Measurements from ENCODE around the gene BCKDK. TPM values are rescaled to one million over a fixed set of nuclear protein-coding genes. Genes with fewer than 3 reads are reported as not detected.
A peak's percentile ranks its signal among the peaks of the same experiment; 100 is the strongest.

The BCKDK gene
- total and polyA plus RNA-seq, 2 of the 13 experiments (the other 11 are each of a cell fraction or from before 2014, with no cell fraction given) = 24.9 to 42.6 TPM

GRCh38 chr16:31094088-31094423 lies 14.1 kb upstream of the BCKDK start (continued):
- TF ChIP-seq, protein P1, sequence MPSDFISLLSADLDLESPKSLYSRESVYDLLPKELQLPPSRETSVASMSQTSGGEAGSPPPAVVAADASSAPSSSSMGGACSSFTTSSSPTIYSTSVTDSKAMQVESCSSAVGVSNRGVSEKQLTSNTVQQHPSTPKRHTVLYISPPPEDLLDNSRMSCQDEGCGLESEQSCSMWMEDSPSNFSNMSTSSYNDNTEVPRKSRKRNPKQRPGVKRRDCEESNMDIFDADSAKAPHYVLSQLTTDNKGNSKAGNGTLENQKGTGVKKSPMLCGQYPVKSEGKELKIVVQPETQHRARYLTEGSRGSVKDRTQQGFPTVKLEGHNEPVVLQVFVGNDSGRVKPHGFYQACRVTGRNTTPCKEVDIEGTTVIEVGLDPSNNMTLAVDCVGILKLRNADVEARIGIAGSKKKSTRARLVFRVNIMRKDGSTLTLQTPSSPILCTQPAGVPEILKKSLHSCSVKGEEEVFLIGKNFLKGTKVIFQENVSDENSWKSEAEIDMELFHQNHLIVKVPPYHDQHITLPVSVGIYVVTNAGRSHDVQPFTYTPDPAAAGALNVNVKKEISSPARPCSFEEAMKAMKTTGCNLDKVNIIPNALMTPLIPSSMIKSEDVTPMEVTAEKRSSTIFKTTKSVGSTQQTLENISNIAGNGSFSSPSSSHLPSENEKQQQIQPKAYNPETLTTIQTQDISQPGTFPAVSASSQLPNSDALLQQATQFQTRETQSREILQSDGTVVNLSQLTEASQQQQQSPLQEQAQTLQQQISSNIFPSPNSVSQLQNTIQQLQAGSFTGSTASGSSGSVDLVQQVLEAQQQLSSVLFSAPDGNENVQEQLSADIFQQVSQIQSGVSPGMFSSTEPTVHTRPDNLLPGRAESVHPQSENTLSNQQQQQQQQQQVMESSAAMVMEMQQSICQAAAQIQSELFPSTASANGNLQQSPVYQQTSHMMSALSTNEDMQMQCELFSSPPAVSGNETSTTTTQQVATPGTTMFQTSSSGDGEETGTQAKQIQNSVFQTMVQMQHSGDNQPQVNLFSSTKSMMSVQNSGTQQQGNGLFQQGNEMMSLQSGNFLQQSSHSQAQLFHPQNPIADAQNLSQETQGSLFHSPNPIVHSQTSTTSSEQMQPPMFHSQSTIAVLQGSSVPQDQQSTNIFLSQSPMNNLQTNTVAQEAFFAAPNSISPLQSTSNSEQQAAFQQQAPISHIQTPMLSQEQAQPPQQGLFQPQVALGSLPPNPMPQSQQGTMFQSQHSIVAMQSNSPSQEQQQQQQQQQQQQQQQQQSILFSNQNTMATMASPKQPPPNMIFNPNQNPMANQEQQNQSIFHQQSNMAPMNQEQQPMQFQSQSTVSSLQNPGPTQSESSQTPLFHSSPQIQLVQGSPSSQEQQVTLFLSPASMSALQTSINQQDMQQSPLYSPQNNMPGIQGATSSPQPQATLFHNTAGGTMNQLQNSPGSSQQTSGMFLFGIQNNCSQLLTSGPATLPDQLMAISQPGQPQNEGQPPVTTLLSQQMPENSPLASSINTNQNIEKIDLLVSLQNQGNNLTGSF (CRISPR knock-in tag; IDR thresholded peaks at IDR 0.05) = no peak
- TF ChIP-seq ZNF792 (CRISPR knock-in tag; IDR thresholded peaks at IDR 0.05) (no peak), ZZZ3 (CRISPR knock-in tag; IDR thresholded peaks at IDR 0.05; ENCODE audit: borderline replicate concordance) (no peak), ELF1 (CRISPR knock-in tag; IDR thresholded peaks at IDR 0.05) (no peak), ZNF451 (CRISPR knock-in tag; IDR thresholded peaks at IDR 0.05) (no peak; the same call in 1 of the 2 replicates), ZNF354B (CRISPR knock-in tag; IDR thresholded peaks at IDR 0.05) (no peak), ATF5 (CRISPR knock-in tag; IDR thresholded peaks at IDR 0.05; ENCODE audit: low read depth) (0 out of 2 replicates have a peak, but pooled peaks have one; percentile 84), NFKB2 (CRISPR knock-in tag; IDR thresholded peaks at IDR 0.05; ENCODE audit: borderline replicate concordance) (0 out of 2 replicates have a peak, but pooled peaks have one; percentile 5), RFX5 (IDR thresholded peaks at IDR 0.05; ENCODE audit: low read depth, low read length) (no peak), MED13 (CRISPR knock-in tag; IDR thresholded peaks at IDR 0.05) (no peak), ZHX1 (CRISPR knock-in tag; IDR thresholded peaks at IDR 0.05; ENCODE audit: low read depth) (0 out of 2 replicates have a peak, but pooled peaks have one; percentile 15), MYC (CRISPR knock-in tag; IDR thresholded peaks at IDR 0.05; ENCODE audit: borderline replicate concordance) (no peak), SATB2 (CRISPR knock-in tag; IDR thresholded peaks at IDR 0.05) (no peak), ZNF292 (CRISPR knock-in tag; IDR thresholded peaks at IDR 0.05; ENCODE audit: borderline replicate concordance, low read depth) (no peak), ISL2 (CRISPR knock-in tag; IDR thresholded peaks at IDR 0.05) (no peak), ZNF652 (CRISPR knock-in tag; IDR thresholded peaks at IDR 0.05; ENCODE audit: borderline replicate concordance, low read depth) (no peak), ZNF296 (CRISPR knock-in tag; conservative IDR thresholded peaks at IDR 0.05) (no peak), ZFX (CRISPR knock-in tag; IDR thresholded peaks at IDR 0.05; ENCODE audit: low read depth) (no peak), NFE2L2 (IDR thresholded peaks at IDR 0.05; ENCODE audit: low read length) (no peak), RORA (CRISPR knock-in tag; IDR thresholded peaks at IDR 0.05) (no peak), HES4 (CRISPR knock-in tag; IDR thresholded peaks at IDR 0.05; ENCODE audit: borderline replicate concordance) (no peak)
- TF ChIP-seq, protein P2, sequence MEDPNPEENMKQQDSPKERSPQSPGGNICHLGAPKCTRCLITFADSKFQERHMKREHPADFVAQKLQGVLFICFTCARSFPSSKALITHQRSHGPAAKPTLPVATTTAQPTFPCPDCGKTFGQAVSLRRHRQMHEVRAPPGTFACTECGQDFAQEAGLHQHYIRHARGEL (CRISPR knock-in tag; IDR thresholded peaks at IDR 0.05) = no peak
